Progenitor cell of endocrine pancreas (in vitro differentiated cells): Measurements from ENCODE around the gene CDC6. TPM values are rescaled to one million over a fixed set of nuclear protein-coding genes. Genes with fewer than 3 reads are reported as not detected.

ENCODE experiments used
- DNase-seq: peaks from one replicate; pipeline ENCODE4 v3.0.0; 2021; ENCODE audit warnings: low spot score; ENCODE audit not compliant: unreplicated experiment
- H3K27ac Mint-ChIP-seq: 2 replicates; pipeline ENCODE4 v1.8.0; 2021; ENCODE audit warnings: mild to moderate bottlenecking, moderate library complexity, mixed read lengths
- H3K27me3 Mint-ChIP-seq: 2 replicates; pipeline ENCODE4 v1.8.0; 2021; ENCODE audit warnings: mixed read lengths
- H3K36me3 Mint-ChIP-seq: 2 replicates; pipeline ENCODE4 v1.8.0; 2022; ENCODE audit warnings: mixed read lengths; ENCODE audit not compliant: insufficient read depth
- H3K4me1 Mint-ChIP-seq: 2 replicates; pipeline ENCODE4 v1.8.0; 2021; ENCODE audit warnings: low read depth, mixed read lengths
- H3K4me3 Mint-ChIP-seq: 2 replicates; pipeline ENCODE4 v1.8.0; 2021; ENCODE audit warnings: low read depth, mild to moderate bottlenecking, moderate library complexity, mixed read lengths
- H3K9me3 Mint-ChIP-seq: 2 replicates; pipeline ENCODE4 v1.8.0; 2021; ENCODE audit warnings: low read depth, mixed read lengths
- CTCF ChIP-seq: fragments of 200-600 bp; sonication (generic); IDR thresholded peaks from one replicate; pipeline ENCODE4 v1.5.0; 2021; ENCODE audit warnings: antibody characterized with exemption, mild to moderate bottlenecking; ENCODE audit not compliant: unreplicated experiment
- total RNA-seq: library from RNA; stranded (reverse); gene quantifications from 2 replicates; pipeline ENCODE4 v1.2.1, GENCODE V29; 2021

CDC6 gene
- total RNA-seq, 1 donor from 2014 or later = 35.7 TPM

- no peak for DNase-seq
- no peaks in the 10 kb centered on the region for H3K27me3 Mint-ChIP-seq
- TF ChIP-seq CTCF = no peak
- no peaks in the 10 kb centered on the region for H3K9me3 Mint-ChIP-seq
- no peak overlapping the region for H3K27ac Mint-ChIP-seq
- no peaks in the 10 kb centered on the region for H3K36me3 Mint-ChIP-seq
- no peak overlapping the region for H3K4me3 Mint-ChIP-seq
- H3K4me1 Mint-ChIP-seq = peaks cover 56% of the 10 kb centered on the region
These were observed 23.9 kb downstream of the CDC6 start for GRCh38 chr17:40311575-40311974.

GRCh38 chr17:40312131-40312731 lies 24.6 kb downstream of the CDC6 start:
- no peak overlapping the region for H3K27ac Mint-ChIP-seq
- H3K4me1 Mint-ChIP-seq = peaks cover 60% of the 10 kb centered on the region
- H3K36me3 Mint-ChIP-seq = no peaks in the 10 kb centered on the region
- no peaks in the 10 kb centered on the region for H3K9me3 Mint-ChIP-seq
- no peak for TF ChIP-seq CTCF
- no peak for DNase-seq
- H3K4me3 Mint-ChIP-seq = no peak overlapping the region
- H3K27me3 Mint-ChIP-seq = no peaks in the 10 kb centered on the region

- Mint-ChIP-seq H3K9me3 (no peaks in the 10 kb centered on the region), H3K4me3 (peak overlapping the region; percentile 49), H3K27me3 (no peaks in the 10 kb centered on the region), H3K27ac (peak overlapping the region; percentile 76), H3K4me1 (peaks cover 66% of the 10 kb centered on the region), H3K36me3 (no peaks in the 10 kb centered on the region)
- no peak for DNase-seq
- TF ChIP-seq CTCF = no peak
These were observed 25.4 kb downstream of the CDC6 start for GRCh38 chr17:40312893-40313667.

- H3K4me1 Mint-ChIP-seq = peaks cover 70% of the 10 kb centered on the region
- H3K9me3 Mint-ChIP-seq = no peaks in the 10 kb centered on the region
- no peak for TF ChIP-seq CTCF
- DNase-seq = no peak
- H3K36me3 Mint-ChIP-seq = no peaks in the 10 kb centered on the region
- no peaks in the 10 kb centered on the region for H3K27me3 Mint-ChIP-seq
- peak overlapping the region; percentile 76 for H3K27ac Mint-ChIP-seq
- peak overlapping the region; percentile 49 for H3K4me3 Mint-ChIP-seq
These were observed 26.2 kb downstream of the CDC6 start for GRCh38 chr17:40313668-40314583.

- H3K4me3 Mint-ChIP-seq = no peak overlapping the region
- no peak overlapping the region for H3K27ac Mint-ChIP-seq
These were observed 26.9 kb downstream of the CDC6 start for GRCh38 chr17:40314584-40314956.

More at GRCh38 chr17:40314584-40314956, 26.9 kb downstream of the CDC6 start:
- no peak for DNase-seq
- no peaks in the 10 kb centered on the region for H3K36me3 Mint-ChIP-seq
- H3K27me3 Mint-ChIP-seq = no peaks in the 10 kb centered on the region
- H3K9me3 Mint-ChIP-seq = no peaks in the 10 kb centered on the region
- no peak for TF ChIP-seq CTCF
- peaks cover 69% of the 10 kb centered on the region for H3K4me1 Mint-ChIP-seq
